ENCODE measurements around the gene CPNE4. TPM values are rescaled to one million over a fixed set of nuclear protein-coding genes. Genes with fewer than 3 reads are reported as not detected.

The CPNE4 gene
- total and polyA plus RNA-seq, 9 of the 15 experiments (the other 6 are each of a cell fraction or from before 2014, with no cell fraction given): not detected

GRCh38 chr3:131981323-131981722 is 53.5 kb downstream of the CPNE4 start:
- no peaks in the 10 kb centered on the region for H3K36me3 ChIP-seq (ENCODE audit: control insufficient read depth, insufficient read depth, low read length)
- DNase-seq (ENCODE audit: extremely low read depth in 1 of 4, low spot score in 3 of 4) (no peak), ATAC-seq (no peak), FAIRE-seq (no peak)
- H3K4me2 ChIP-seq (ENCODE audit: insufficient read depth, low read length): no peak overlapping the region
- TF ChIP-seq SNRNP70 (optimal IDR thresholded peaks at IDR 0.05; ENCODE audit: low read depth, low read length) (no peak), MCM2 (IDR thresholded peaks at IDR 0.05; ENCODE audit: low read depth) (no peak), SIX5 (IDR thresholded peaks at IDR 0.05; ENCODE audit: borderline replicate concordance in 1 of 2, insufficient read depth in 1 of 2, low read depth in 1 of 2, low read length in 2 of 2) (no peak), NR4A1 (CRISPR knock-in tag; IDR thresholded peaks at IDR 0.05) (no peak), NR4A1 (tag; IDR thresholded peaks at IDR 0.05) (no peak), TAF1 (IDR thresholded peaks at IDR 0.05; ENCODE audit: control insufficient read depth, extremely low read depth, insufficient read depth, low read length, severe bottlenecking) (no peak), NCOA4 (IDR thresholded peaks at IDR 0.05; ENCODE audit: partially characterized antibody) (no peak), TSC22D4 (tag; IDR thresholded peaks at IDR 0.05) (no peak), ZC3H11A (IDR thresholded peaks at IDR 0.05; ENCODE audit: low read depth, low read length) (no peak), PHTF2 (CRISPR knock-in tag; IDR thresholded peaks at IDR 0.05) (no peak), EZH2 (IDR thresholded peaks at IDR 0.05; ENCODE audit: borderline replicate concordance, low read depth, low read length) (no peak), TEAD2 (tag; IDR thresholded peaks at IDR 0.05) (no peak), HDGF (IDR thresholded peaks at IDR 0.05) (no peak), ZNF143 (CRISPR knock-in tag; IDR thresholded peaks at IDR 0.05) (no peak), THAP7 (CRISPR knock-in tag; IDR thresholded peaks at IDR 0.05) (no peak), SAFB (IDR thresholded peaks at IDR 0.05; ENCODE audit: borderline replicate concordance, low read depth, low read length) (no peak), SP2 (IDR thresholded peaks at IDR 0.05; ENCODE audit: extremely low read depth, low read depth, low read length, poor library complexity, severe bottlenecking) (no peak), PTBP1 (IDR thresholded peaks at IDR 0.05; ENCODE audit: low read depth, low read length) (no peak), HNRNPK (IDR thresholded peaks at IDR 0.05; ENCODE audit: low read depth, low read length, poor library complexity, severe bottlenecking) (no peak)
- POLR2A ChIA-PET: no interaction called here
- H4K20me1 ChIP-seq (replicated peaks; ENCODE audit: control insufficient read depth, insufficient read depth, low read length): no peaks in the 10 kb centered on the region
- H3K9ac ChIP-seq (ENCODE audit: insufficient read depth in 1 of 2, low read depth in 2 of 2, low read length in 2 of 2): no peak overlapping the region
- intact Hi-C loops (cut with micrococcal nuclease) (no loop called here), in situ Hi-C loops (cut with MboI) (no loop called here)
- H2AFZ ChIP-seq (ENCODE audit: low read depth, low read length): no peak overlapping the region
- H3K9me3 ChIP-seq (replicated peaks; ENCODE audit: control insufficient read depth, insufficient read depth, low read depth, low read length): no peaks in the 10 kb centered on the region
- 0% methylated on average over 7 of the region's 7 CpGs for WGBS (ENCODE audit: insufficient coverage, low coverage, missing lambda C conversion rate)
- H3K9me1 ChIP-seq (ENCODE audit: control insufficient read depth, insufficient read depth, low read length): no peaks in the 10 kb centered on the region
- CTCF ChIA-PET (ENCODE audit: low intra/inter-chr PET ratio): no interaction called here
- BruUV-seq (replicated peaks): no TSS peak
- H3K4me3 ChIP-seq: no peak overlapping the region
- no peak overlapping the region for H3K27ac ChIP-seq (ENCODE audit: extremely low read depth, low read depth, low read length)
- no peaks in the 10 kb centered on the region for H3K4me1 ChIP-seq (replicated peaks in 1 of 2; ENCODE audit: control insufficient read depth in 2 of 2, insufficient read depth in 2 of 2, low read length in 2 of 2)
- H3K27me3 ChIP-seq (ENCODE audit: control insufficient read depth in 2 of 2, insufficient read depth in 2 of 2, low read length in 2 of 2): no peaks in the 10 kb centered on the region
- H3K79me2 ChIP-seq (ENCODE audit: control insufficient read depth, insufficient read depth, low read length): no peaks in the 10 kb centered on the region

All from K562 (cell line).